Stimulated activated CD4-positive, alpha-beta T cell treated with anti-CD3 and anti-CD28 coated beads, Interleukin-15, amount 100 ng/mL, for 24 hours (primary cell): Measurements from ENCODE around the gene ZNF415.
"Not testable (repeated sequence)": the region's sequence is repeated elsewhere in the genome, so short reads cannot be mapped to it uniquely, and the experiment has no call there.

Experiments used
- DNase-seq: peaks from one replicate; pipeline ENCODE4 v3.0.0-alpha.2; 2020

ZNF415 gene

GRCh38 chr19:53132141-53132991 is at the start of gene ZNF415:
ZNF415 (minus strand) TSS chr19:53132910; CDS start chr19:53122676, 10,234 bp downstream.
- DNase-seq = peak; percentile 61

GRCh38 chr19:53182202-53182601 is 49.5 kb upstream of the ZNF415 start:
- no peak for DNase-seq

GRCh38 chr19:53177986-53178385 is 45.3 kb upstream of the ZNF415 start:
- no peak for DNase-seq

GRCh38 chr19:53172889-53173288 is 40.2 kb upstream of the ZNF415 start:
- no peak for DNase-seq

GRCh38 chr19:53165691-53166091 is 33.0 kb upstream of the ZNF415 start:
- no peak for DNase-seq

- DNase-seq = no peak
Observed at GRCh38 chr19:53161123-53161522, 28.4 kb upstream of the ZNF415 start.

- DNase-seq = no peak
Observed at GRCh38 chr19:53160350-53160749, 27.6 kb upstream of the ZNF415 start.

GRCh38 chr19:53158119-53158656 is 25.5 kb upstream of the ZNF415 start:
- peak; percentile 51 for DNase-seq

- DNase-seq = no peak
Observed at GRCh38 chr19:53157626-53158025, 24.9 kb upstream of the ZNF415 start.

GRCh38 chr19:53156850-53157249 is 24.1 kb upstream of the ZNF415 start:
- no peak for DNase-seq

GRCh38 chr19:53147645-53148044 is 14.9 kb upstream of the ZNF415 start:
- no peak for DNase-seq

GRCh38 chr19:53140351-53140750 is 7.6 kb upstream of the ZNF415 start:
- no peak for DNase-seq

GRCh38 chr19:53136432-53136831 is 3.7 kb upstream of the ZNF415 start:
- DNase-seq = no peak

- DNase-seq = no peak
Observed at GRCh38 chr19:53131727-53132126, 983 bp downstream of the ZNF415 start.

GRCh38 chr19:53131085-53131590 is 1.6 kb downstream of the ZNF415 start:
- DNase-seq = no peak

- DNase-seq = no peak
Observed at GRCh38 chr19:53130506-53130905, 2.2 kb downstream of the ZNF415 start.

GRCh38 chr19:53126733-53127526 is 5.8 kb downstream of the ZNF415 start:
- not testable (repeated sequence) for DNase-seq

- DNase-seq = no peak
Observed at GRCh38 chr19:53123400-53123799, 9.3 kb downstream of the ZNF415 start.

- DNase-seq = no peak
Observed at GRCh38 chr19:53112286-53112685, 20.4 kb downstream of the ZNF415 start.

- DNase-seq = no peak
Observed at GRCh38 chr19:53109527-53109926, 23.2 kb downstream of the ZNF415 start.

GRCh38 chr19:53103234-53104203 is 29.2 kb downstream of the ZNF415 start, which contains the start of gene ZNF160:
ZNF160 (minus strand) TSS chr19:53103422; CDS start chr19:53086276, 17,146 bp downstream.
- peak; percentile 99 for DNase-seq

GRCh38 chr19:53102756-53103233 is 29.9 kb downstream of the ZNF415 start:
- DNase-seq = peak; percentile 59
